DLD1 (cell line): ENCODE measurements around the gene FRG2C.
"Not testable (repeated sequence)": the region's sequence is repeated elsewhere in the genome, so short reads cannot be mapped to it uniquely, and the experiment has no call there.

ENCODE experiments used
- in situ Hi-C: cut with HindIII; loops from 2 replicates; pipeline ENCODE4 v1.10.0; 2017; ENCODE audit warnings: low sequenced_read_pairs

The FRG2C gene

DNA sequence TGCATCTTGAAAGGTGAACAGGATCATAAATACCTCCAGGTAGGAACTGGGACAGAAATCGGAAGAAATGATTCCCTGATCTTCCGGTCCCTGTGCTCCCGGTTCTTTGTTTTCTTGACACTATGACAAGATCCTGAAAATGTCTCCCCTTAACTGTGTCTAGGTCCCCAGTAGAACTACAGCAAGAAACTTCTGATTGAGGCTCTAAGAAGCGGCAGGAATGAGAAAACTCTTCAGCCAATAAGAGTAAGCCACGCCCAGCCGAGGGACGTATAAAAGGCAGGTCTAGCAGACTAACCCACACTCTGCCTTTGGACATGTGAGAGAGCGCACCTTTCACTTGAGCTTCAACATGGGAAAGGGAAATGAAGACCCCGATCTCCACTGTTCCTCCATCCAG is at the start of gene FRG2C:
TSS of gene FRG2C (plus strand) at position 301 of the 400 bp plus-strand sequence. CDS start at position 353, 52 bp downstream.
- in situ Hi-C loops: not testable (repeated sequence)

DNA sequence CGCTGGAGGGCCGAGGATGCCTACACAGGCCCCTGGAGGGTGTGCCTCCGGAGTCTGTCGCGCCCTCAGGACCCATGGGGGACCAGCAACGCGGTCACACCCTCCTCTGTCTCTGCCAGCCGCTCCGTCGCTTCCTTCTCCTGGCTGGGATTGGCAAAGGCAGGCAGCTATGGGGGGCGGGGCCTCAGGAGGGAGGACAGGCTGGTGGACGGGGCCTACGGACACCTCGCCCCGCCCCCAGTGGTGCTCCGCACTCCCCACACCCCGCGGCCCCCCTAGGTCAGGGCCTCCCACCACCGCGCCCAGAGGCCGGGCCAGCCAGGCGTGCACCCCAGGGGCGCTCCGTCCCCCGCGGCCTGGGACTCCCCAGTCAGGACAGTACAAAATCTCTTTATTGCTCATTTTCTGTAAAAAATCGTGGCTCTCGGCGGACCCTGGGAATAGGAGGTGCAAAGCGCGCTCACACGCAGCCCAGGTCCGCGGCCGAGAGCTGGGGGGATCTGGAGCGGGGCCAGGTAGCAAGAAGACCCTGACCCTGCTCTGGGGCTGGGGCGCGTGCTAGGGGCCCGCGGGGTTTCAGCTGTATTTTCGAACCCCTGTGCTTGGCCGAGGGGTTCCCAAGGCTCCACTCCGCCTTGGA is 45.3 kb upstream of the FRG2C start:
- in situ Hi-C loops: not testable (repeated sequence)

DNA sequence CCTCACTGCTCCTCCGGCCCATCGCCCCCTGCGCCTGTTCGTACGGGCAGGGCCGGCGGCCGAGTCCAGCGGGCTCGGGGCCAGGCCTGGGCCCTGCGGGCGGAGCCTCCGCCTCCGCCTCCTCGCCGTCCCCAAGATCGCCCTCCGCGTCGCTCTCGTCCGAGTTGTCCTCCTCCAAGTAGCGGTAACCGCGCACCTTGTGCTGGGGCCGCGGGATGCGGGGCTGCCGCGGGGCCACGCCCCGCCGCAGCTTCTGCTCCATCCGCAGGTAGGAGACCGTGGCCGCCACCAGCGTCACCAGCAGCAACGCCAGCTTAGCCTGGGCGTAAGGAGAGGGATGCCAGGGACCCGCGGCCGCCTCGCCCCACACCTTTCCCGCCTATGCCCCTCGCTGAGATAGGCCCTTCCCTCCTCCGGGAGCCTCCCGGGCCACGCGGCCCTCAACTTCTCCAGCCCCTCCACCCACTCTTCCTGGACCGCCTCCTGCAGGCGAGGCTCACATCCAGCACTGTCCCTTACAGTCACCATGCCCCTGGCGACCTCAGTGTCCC is 44.6 kb upstream of the FRG2C start:
- in situ Hi-C loops: not testable (repeated sequence)

DNA sequence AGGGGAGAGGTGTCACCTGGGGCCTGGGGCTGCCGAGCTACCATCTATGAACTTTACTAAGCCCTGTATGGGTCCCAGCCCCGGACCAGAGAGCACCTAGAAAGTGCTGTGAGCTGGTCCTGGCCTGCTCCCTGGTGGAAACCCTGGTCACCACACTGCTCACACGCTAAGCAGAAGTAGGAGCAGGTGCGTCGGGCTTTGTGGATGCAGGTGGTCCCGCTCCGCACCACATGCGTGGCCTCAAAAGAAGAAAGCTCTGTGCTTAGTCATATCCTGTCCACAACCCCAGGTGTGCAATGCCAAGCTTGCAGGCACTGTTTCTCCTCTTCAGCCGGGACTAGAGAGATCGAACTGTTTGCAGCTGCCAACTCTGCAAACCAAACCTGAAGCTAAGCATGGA is 42.4 kb upstream of the FRG2C start:
- in situ Hi-C loops: not testable (repeated sequence)

DNA sequence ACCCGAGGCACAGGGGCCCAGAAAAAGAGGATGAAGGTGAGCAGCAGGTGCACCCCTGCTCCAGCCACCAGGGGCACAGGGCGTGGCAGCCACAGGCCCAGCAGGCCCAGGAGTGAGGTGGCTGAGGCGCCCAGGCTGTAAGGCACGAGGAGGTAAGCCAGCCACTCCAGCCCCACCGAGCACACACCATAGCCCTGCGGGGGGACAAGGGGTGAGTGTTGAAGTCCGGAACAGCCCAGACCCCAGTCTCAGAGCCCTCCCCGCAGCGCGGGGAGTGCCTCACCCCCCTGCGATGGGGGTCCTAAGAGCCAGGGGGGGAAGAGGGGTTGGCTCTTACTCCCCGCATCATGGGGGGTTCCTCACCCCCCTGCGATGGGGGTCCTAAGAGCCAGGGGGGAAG is 40.5 kb upstream of the FRG2C start:
- in situ Hi-C loops: not testable (repeated sequence)

DNA sequence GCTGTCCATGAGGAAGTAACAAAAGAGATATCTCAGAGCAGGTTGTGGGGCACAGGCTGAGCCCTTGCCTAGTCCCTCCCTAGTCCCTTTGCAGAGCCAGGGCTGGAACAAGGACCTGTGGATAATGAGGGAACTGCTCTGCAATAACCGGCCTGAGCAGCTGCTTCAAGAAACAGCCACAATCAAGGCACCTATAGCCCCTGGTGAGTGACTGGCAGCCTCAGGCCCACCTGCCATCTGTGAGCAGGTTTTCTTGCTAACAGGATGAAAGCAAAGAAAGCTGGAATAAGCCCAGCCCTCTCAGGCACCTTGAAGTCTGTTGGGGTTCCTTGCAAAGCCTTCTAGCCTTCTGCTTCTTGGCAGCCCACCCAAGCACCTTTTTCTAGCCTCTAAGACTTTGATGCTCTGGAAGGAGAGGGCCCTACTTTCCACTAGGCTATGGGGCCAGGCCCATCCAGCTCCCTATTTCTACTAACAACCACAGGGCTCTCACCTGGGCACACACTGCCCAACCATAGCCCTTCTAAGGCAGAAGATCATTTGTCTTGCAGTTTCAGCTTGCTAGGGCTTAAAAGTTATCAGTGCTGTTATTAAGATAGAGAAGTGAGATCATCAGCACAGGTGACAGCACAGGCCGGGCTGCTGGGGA is 33.1 kb upstream of the FRG2C start:
- in situ Hi-C loops: not testable (repeated sequence)

DNA sequence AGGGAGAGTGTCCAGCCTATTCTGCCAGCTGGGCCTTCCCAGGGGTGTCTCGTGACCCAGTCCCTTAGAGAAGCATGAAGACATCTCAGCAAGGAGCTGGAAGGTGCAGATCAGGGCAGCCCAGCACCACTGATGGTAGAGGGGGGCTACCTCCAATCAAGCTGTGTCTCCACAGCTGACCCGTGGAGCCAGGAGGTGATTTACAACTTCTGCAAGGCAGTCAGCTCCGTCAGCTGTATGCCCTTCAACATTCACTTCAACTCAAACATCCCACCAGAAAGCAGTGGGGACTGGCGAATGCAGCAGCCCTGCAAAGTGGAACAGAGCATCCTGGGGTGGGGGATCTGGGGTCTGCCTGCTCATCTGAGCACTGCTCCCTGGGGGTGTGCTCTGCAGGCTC is 32.6 kb upstream of the FRG2C start:
- in situ Hi-C loops: no loop called here

DNA sequence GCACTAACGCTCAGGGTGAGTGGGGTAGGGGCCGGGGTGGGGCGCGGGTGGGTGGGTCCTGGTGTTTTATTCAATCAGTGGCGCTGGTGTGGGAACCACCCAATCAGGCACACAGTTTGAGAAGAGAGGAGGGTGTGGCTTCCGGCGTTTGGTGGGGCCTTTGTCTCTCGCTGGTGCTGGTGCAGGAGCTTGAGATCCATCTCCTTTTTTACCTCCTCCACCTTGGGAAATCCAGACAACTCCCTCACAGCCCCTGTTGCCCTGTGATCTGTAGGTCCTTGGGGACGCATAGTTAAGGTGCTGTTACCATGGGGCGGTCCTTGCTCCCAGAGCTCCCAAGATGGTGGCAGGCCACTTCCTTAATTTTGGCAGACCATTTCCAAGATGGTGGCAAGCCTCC is 25.2 kb upstream of the FRG2C start:
- in situ Hi-C loops: not testable (repeated sequence)

DNA sequence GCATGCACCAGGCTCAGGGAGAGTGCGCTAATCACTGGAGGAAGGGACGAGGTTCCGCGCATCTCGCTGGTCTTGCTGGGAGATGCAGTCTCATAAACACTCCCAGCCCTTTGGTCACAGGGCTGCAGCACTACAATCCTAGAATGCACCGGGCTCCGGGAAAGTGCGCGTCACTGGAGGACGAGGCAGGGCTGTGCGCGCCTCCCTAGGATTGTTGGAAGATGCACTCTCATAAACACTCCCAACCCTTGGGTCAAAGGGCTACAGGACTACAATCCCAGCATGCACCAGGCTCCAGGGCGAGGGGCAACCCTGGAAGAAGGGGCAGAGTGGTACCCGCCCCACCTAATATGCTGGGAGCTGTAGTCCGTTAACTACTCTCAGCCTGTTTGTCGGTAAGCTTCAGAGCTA is 23.0 kb upstream of the FRG2C start:
- in situ Hi-C loops: not testable (repeated sequence)

DNA sequence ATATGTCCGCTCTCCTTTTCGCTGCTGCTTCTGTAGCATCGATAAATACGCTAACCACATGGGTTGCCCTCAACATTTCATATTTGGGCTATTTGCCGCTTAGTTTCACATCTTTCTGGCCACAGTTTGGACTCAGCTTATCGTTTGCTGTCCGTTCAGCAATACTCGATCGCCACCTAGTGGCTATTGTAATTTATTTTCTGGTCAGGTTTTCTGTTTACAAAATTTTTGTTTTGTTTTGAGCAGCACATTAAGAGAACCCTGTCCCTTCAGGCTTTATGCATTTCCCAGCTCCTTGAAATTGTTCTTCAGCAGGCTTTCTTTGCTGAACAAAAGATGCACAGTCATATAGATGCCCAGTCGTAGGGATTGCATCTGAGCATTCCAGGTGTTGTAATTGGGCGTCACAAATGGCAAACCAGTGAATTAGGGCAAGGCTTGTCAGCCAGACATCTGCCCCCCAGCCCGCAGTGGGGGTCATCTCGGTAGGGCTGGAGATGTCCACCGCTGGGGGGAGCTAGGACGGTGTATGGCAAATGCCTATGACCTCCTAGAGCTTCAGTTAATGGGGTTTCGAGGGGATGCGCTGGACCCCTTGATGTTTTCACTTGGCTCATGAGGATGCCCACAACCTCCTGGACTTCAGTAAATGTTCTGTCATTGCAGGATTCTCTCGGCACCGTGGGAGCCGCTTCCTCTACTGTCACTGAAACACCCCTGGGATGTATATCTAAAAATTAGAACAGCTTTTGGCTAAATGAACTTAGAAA is 20.9 kb upstream of the FRG2C start:
- in situ Hi-C loops: not testable (repeated sequence)

DNA sequence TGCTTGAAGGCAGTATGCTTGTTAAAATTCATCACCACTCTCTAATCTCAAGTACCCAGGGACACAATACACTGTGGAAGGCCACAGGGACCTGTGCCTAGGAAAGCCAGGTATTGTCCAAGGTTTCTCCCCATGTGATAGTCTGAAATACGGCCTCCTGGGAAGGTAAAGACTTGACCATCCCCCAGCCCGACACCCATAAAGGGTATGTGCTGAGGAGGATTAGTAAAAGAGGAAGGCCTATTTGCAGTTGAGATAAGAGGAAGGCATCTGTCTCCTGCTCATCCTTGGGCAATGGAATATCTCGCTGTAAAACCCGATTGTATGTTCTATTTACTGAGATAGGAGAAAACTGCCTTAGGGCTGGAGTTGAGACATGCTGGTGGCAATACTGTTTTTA is 18.6 kb upstream of the FRG2C start:
- in situ Hi-C loops: not testable (repeated sequence)

DNA sequence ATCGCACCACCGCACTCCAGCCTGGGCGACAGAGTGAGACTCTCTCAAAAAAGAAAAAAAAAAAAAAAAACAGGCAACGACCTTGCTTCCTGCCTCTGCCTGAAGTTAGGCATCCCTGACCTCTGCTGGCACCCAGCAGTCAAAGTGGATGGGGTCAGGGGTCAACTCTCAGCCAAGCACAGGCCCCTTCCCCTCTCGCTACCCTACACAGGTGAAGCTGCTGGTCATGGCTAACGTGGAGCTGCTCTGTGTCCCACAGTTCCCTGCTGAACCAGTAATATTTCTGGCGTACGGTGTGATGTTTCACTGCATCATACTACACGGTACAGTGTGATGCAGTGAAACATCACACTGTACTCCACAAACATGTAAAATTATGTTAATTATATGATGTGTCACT is 13.9 kb upstream of the FRG2C start:
- in situ Hi-C loops: no loop called here

DNA sequence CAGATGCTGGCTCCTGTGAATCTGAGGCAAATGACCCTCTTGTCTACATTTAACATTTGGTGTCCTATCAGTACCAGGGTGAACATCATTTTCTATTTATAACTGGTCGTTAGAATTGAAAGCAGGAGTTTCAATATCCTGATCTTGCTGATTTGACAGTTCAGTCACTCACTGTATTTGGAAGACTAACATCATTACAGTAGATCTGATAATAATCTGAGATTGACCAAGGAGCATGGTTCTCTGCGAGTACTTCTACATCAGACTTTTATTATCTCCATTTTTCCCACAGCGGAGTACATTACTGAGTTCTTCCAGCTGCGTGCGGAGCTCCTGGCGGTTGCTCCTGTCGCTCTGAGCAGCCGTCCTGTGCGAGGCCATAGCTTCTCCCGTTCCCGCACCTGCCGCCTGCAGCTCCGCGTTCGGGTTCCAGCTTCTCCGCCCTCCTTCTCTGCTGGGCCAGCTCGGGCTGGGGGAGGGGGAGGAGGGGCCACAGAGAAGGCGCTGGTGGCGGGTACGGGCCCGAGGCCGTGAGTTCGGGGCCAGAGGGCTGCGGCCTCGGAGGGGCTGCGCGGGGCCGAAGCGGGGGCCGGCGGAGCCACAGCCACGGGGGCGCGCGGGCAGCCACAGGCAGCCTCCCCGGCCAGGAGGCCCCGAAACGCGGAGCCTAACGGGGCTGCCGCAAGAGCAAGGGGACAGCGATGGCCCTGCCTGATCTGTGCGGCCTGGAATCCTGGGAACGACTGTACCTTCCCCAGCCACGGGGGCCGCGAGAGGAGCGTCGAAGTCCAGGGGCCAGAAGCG is 8.8 kb upstream of the FRG2C start:
- in situ Hi-C loops: not testable (repeated sequence)

DNA sequence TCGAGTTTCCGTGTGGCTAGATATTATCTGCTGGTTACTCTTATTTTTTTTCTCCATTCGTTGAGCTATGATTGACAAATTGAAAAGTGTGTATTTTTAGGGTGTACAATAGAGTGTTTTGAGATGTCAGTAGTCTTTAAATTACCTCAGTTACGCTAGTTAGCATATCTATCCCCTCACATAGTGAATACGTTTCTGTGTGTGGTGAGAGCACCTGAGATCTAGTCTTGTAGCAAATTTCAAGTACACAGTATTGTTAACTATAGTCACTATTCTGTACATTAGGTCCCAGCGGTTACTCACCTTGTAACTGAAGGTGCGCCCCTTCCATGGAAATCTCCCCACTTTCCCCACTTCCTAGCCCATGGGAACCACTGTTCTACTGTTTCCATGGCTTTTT is 8.2 kb upstream of the FRG2C start:
- in situ Hi-C loops: not testable (repeated sequence)

DNA sequence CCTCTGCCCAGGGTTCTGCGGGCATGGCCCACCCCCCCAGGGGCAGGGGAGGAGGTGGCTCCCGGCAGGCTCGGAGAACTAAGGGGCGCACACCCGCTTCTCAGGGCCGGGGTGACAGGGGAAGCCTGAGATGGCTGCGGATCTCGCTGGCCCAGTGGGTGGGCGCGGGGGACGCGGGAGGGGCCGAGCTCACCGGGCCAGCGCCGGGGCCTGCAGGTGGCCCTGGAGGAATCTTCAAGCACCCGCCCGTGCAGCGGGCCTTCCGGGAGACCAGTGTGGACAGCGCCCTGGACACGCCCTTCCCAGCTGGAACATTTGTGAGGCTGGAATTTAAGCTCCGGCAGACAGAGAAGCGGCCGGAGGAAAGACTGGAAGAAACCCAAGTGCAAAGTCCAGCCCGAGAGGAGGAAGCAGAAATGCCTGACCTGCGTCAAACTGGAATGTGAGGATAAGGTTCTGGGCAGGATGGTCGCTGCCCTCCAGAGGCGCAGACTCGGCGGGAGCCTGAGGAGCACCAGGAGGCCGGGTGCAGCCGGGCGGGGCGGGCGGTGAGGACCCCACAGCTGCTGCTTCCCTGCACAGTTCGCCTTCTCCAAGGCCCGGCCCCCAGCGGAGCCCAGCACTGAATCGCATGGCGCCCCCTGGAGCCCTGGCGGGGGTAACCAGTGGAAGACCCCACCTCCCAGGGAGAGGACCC is 5.6 kb upstream of the FRG2C start:
- in situ Hi-C loops: not testable (repeated sequence)

DNA sequence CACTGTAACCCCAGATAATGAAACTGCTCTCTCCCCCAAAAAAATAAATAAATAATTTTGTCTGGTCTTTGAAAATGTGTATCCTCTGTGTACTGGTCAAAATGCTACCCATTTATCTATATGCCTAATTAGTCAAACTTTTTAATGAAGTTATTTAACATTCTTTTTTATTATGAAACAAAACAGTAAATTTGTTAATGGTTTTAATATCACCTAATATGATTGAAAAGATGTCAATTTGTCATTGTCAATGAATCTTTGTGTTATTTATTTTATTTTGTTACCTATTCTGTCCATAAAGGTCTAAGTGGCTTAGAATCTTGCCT is 5.1 kb upstream of the FRG2C start:
- in situ Hi-C loops: not testable (repeated sequence)

DNA sequence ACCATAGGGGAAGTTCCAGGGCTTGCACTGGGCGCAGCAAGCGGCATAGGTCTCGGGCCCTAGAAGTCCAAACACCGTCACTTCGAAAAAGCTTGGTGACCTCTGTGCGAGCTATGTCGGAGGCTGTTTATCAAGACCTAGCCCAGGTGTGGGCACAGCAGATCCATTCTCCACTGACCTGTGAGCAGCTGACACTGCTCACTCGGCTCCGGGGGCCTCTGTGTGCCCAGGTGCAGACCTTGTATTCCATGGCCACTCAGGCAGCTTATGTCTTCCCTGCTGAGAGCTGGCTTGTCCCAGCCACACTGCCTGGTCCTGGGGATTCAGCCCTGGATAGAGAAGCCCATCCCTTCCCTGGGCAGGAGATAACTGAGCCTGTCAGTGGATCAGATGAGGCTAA is 1.5 kb downstream of the FRG2C start:
- in situ Hi-C loops: not testable (repeated sequence)

DNA sequence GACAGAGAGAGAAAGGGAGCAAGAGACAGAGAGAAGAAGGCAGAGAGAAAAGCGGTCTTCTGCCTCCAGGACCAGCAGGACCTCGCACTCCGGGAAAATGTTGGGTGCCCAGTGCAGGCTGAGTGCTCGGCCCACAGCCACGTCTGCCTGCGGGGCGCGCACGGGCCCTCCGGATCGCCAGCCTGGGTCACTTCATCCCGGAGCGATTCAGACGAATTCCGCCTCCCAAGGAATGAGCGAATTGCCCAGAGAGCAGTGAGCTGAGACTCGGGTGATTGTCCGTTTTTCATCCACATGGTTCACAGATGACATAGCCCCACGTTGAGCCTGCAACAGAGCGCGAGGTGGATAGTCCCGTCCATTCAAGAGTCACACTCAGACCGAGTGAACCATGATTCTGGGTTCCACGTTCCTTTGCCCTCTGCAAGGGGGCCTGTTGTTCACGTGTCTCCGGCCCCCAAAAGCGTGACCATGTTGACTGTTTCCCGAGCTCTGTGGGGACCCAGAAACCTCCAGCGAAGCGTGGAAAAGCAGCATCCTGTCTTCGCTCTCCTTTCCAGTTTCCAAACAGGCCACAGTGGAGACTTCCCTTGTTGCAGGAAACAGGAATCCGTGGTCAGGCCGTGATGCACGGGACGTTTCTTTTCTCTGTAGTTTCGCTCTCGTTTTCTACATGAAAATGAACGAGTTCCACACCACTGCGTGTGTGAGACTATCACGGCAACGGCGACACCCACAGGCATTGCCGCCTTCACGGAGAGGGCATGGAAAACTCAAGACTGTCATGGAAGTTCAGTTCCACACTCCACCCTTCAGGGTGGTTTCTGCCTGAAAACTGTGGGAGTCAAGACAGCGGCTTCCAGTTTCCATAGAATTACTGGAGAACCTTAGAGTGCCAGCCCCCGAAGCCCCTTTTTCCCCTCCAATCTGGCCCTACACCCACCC is 3.9 kb downstream of the FRG2C start:
- in situ Hi-C loops: not testable (repeated sequence)

DNA sequence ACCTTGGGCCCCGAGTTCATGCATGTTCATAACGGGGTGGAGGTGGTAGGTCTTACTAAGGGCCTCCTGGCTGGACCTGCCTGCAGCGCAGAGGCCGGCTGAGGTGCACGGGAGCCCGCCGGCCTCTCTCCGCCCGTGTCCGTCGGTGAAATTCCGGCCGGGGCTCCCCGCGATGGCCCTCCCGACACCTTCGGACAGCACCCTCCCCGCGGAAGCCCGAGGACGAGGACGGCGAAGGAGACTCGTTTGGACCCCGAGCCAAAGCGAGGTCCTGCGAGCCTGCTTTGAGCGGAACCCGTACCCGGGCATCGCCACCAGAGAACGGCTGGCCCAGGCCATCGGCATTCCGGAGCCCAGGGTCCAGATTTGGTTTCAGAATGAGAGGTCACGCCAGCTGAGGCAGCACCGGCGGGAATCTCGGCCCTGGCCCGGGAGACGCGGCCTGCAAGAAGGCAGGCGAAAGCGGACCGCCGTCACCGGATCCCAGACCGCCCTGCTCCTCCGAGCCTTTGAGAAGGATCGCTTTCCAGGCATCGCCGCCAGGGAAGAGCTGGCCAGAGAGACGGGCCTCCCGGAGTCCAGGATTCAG is 4.7 kb downstream of the FRG2C start:
- in situ Hi-C loops: not testable (repeated sequence)
